Activated CD4-positive, alpha-beta T cell treated with anti-CD3 and anti-CD28 coated beads for 24 hours (primary cell): Measurements from ENCODE around the gene SYNE2.

Source experiments
- DNase-seq, 2 donors: peaks; one replicate each; pipeline ENCODE4 v3.0.0-alpha.2; 2020; ENCODE audit warnings: low read depth in 2 of 2

The SYNE2 gene

GRCh38 chr14:64248689-64249088 is 395.9 kb downstream of the SYNE2 start:
- no peak for DNase-seq

GRCh38 chr14:64249363-64249762 is 396.6 kb downstream of the SYNE2 start:
- no peak for DNase-seq

DNA sequence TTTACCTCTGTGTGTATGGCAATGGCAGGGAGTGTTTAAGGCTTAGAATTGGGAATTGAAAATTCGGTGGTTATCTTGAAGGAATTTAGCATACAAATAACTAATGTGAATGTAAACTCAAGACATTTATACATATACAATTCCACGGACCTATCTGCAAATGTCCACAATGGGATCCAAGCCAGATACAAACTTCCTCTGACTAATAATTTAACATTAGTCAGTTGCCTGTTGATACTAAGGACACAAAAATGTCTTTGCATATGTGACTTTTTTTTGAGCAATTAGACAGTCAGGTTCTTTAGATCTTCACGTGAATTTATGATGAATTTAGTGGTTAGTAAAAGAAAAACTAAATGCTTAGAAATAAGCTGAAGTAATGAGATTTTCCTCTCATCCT is 400.9 kb downstream of the SYNE2 start:
- no peak for DNase-seq

- DNase-seq: no peak
These were observed 403.0 kb downstream of the SYNE2 start for GRCh38 chr14:64255756-64256155.

DNA sequence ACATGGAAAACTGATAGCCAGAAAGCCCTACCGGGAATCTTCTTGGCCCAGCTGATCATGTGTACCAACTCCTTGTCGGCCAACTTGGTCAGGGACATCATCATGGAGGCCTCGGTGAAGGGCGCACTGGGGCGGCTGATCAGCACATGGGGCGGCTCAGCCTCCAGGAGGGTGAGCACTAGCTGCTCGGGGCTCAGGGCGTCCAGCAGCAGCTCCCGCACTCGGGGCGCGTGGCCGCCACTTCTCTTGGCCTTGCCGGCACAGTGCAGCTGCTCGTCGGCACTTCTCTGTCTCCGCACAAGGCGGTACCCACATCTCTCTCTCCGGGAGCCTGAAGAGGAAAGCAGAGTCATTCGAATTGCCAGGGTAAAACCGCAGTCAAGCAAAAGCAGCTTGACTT is 407.6 kb downstream of the SYNE2 start:
- DNase-seq: no peak

DNA sequence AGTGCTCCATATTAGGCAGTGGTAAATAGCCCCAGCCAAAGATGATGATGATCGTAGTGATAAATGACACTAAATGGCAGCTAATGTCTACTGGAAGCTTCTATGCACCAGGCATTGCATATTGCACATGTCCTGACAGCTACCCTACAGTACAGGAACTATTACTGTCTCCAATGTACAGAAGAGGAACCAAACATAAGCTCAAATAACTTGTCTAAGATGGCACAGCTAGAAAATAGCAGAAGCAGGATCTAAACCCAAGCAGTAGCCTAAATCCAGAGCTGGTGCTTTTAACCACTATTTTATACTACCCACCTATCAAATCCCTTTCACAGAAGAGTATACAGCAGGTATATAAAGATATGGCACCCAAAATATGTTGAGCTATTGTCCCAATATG is 412.4 kb downstream of the SYNE2 start:
- DNase-seq: no peak

DNA sequence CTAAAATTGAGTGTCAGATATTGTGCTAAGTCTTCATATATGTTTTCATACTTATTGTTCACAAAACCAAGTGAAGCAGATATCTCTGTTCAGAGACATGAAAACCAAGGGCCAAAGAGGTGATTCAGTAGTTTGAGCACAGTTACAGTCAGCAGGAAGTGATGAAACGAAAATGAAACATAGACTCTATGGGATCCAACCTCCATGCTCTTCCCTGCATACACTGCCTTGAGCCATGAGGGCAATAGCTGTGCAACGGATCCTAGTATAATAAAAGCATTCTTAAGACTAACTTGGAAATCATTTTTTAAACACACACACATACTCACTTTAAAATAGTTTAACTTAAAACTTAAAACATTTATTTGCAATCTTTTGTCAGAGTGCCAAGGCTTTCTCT is 413.4 kb downstream of the SYNE2 start:
- no peak for DNase-seq

- DNase-seq: no peak
These were observed 419.2 kb downstream of the SYNE2 start for GRCh38 chr14:64272019-64272418.
